Ascending aorta (tissue), 2 donors: ENCODE results near the gene VPS52. TPM values are rescaled to one million over a fixed set of nuclear protein-coding genes. Genes with fewer than 3 reads are reported as not detected.
"Not testable (repeated sequence)": the region's sequence is repeated elsewhere in the genome, so short reads cannot be mapped to it uniquely, and the experiment has no call there.

Experiments used
- DNase-seq, 2 donors: peaks; one replicate each; pipeline ENCODE4 v3.0.0-alpha.2; 2019; ENCODE audit warnings: low spot score in 2 of 2
- H3K27ac ChIP-seq, 2 donors: fragments of 200-600 bp; sonication (generic); one replicate each; pipeline ENCODE4 v1.5.1; 2016 to 2017; ENCODE audit warnings: mild to moderate bottlenecking in 1 of 2
- H3K27me3 ChIP-seq: fragments of 200-600 bp; sonication (generic); one replicate; pipeline ENCODE4 v1.5.1; 2017
- H3K36me3 ChIP-seq, 2 donors: fragments of 200-600 bp; sonication (generic); one replicate each; pipeline ENCODE4 v1.5.1; 2016
- H3K4me1 ChIP-seq, 2 donors: fragments of 200-600 bp; sonication (generic); one replicate each; pipeline ENCODE4 v1.5.1; 2016 to 2017; ENCODE audit warnings: mild to moderate bottlenecking in 1 of 2
- H3K4me3 ChIP-seq, 2 donors: fragments of 200-600 bp; sonication (generic); one replicate each; pipeline ENCODE4 v1.5.1; 2016 to 2017; ENCODE audit warnings: mild to moderate bottlenecking in 1 of 2
- H3K9me3 ChIP-seq, 2 donors: fragments of 200-600 bp; sonication (generic); one replicate each; pipeline ENCODE4 v1.5.1; 2016
- intact Hi-C: fragments of 100-400 bp; cut with DNase I; formaldehyde crosslinking; loops from one replicate; pipeline ENCODE4 v1.15.1; 2023
- total RNA-seq: library from RNA; depleted of rRNA; stranded (reverse); fragments of >200 nt; gene quantifications from one replicate; pipeline ENCODE4 v1.1.0, GENCODE V29; 2016
- TF ChIP-seq, protein P1 (sequence below), 3 experiments: fragments of 200-600 bp in 2 of 3; fragments of 450-650 bp in 1 of 3; sonication (generic) in 2 of 3; IDR thresholded peaks; one replicate each; pipeline ENCODE4 v1.5.1; 2016 to 2019; ENCODE audit warnings: antibody characterized with exemption in 3 of 3, mild to moderate bottlenecking in 1 of 3, moderate library complexity in 1 of 3

The VPS52 gene
- total RNA-seq, 1 donor from 2014 or later, result 50.1 TPM

DNA sequence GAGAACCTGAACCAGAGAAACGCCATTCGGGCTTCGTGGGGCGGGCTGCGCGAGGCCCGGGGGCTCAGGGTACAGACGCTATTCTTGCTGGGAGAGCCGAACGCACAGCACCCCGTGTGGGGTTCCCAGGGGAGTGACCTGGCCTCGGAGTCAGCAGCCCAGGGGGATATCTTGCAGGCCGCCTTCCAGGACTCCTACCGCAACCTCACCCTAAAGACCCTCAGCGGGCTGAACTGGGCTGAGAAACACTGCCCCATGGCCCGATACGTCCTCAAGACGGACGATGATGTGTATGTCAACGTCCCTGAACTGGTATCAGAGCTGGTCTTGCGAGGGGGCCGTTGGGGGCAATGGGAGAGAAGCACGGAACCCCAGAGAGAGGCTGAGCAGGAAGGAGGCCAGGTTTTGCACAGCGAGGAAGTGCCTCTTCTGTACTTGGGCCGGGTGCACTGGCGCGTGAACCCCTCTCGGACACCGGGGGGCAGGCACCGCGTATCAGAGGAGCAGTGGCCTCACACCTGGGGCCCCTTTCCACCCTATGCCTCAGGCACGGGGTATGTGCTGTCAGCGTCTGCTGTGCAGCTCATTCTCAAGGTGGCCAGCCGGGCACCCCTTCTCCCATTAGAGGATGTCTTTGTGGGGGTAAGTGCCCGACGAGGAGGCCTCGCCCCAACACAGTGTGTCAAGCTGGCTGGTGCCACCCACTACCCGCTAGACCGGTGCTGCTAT, 6.2 kb upstream of the VPS52 start:
- peaks cover 6 to 33% of the 10 kb centered on the region in 2 donors for H3K4me1 ChIP-seq
- intact Hi-C loops, result loop anchor here (1.0 kb wide), 2 partner anchors 10 to 20 kb away; partner anchors contain the start of gene RGL2
- H3K36me3 ChIP-seq, result peaks cover 22 to 49% of the 10 kb centered on the region in 2 donors
- no peak for DNase-seq
- H3K9me3 ChIP-seq, result no peaks in the 10 kb centered on the region
- no peaks in the 10 kb centered on the region for H3K27me3 ChIP-seq
- peak overlapping the region; percentile 69 to 80 for H3K4me3 ChIP-seq
- TF ChIP-seq, protein P1, sequence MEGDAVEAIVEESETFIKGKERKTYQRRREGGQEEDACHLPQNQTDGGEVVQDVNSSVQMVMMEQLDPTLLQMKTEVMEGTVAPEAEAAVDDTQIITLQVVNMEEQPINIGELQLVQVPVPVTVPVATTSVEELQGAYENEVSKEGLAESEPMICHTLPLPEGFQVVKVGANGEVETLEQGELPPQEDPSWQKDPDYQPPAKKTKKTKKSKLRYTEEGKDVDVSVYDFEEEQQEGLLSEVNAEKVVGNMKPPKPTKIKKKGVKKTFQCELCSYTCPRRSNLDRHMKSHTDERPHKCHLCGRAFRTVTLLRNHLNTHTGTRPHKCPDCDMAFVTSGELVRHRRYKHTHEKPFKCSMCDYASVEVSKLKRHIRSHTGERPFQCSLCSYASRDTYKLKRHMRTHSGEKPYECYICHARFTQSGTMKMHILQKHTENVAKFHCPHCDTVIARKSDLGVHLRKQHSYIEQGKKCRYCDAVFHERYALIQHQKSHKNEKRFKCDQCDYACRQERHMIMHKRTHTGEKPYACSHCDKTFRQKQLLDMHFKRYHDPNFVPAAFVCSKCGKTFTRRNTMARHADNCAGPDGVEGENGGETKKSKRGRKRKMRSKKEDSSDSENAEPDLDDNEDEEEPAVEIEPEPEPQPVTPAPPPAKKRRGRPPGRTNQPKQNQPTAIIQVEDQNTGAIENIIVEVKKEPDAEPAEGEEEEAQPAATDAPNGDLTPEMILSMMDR (IDR thresholded peaks at IDR 0.05), result no peak
- H3K27ac ChIP-seq, result peak overlapping the region; percentile 85 to 93

DNA sequence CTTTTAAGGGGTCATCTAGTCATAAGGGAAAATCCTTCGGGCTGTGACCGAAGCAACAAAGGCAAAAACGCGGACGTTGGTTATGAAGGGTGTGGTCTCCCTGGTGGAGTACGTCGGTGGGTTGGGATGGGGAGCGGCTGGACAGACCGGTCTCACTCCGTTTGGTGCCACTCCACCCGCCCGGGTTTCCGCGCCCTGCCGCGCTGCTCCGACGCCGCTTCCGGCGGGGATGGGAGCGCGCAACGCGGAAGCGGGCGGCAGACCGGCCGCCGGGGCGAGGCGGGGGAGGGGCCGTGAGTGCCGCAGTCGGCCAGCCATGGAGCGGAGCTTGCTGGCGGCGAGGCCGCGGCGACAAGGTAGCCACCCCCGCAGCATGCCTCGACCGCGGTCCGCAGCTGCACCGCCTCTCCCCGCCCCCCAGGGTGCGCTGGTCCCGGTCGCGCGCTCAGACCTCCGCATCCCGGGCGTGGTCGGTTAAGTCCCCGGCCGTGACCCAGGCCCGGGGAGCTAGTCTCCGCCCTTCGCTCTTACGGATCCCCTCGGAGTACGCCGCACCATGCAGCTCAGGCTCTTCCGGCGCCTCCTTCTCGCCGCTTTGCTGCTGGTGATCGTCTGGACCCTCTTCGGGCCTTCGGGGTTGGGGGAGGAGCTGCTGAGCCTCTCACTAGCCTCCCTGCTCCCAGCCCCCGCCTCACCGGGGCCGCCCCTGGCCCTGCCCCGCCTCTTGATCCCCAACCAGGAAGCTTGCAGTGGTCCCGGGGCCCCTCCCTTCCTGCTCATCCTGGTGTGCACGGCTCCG, 5.4 kb upstream of the VPS52 start, which contains the start of gene B3GALT4:
B3GALT4 (plus strand) TSS at position 260 of the 799 bp plus-strand sequence; CDS start at position 557, 297 bp downstream.
- DNase-seq, result peak in 1 of 2 donors; percentile 84
- no peaks in the 10 kb centered on the region for H3K9me3 ChIP-seq
- peaks cover 22 to 42% of the 10 kb centered on the region in 2 donors for H3K36me3 ChIP-seq
- H3K4me3 ChIP-seq, result peak within 1 kb of the TSS; percentile 69 to 80
- intact Hi-C loops, result loop anchor here (1.0 kb wide), 2 partner anchors 11 to 21 kb away; partner anchors contain the start of gene RGL2
- H3K27me3 ChIP-seq, result no peaks in the 10 kb centered on the region
- H3K4me1 ChIP-seq, result peaks cover 9 to 36% of the 10 kb centered on the region in 2 donors
- H3K27ac ChIP-seq, result peak within 1 kb of the TSS; percentile 85 to 93
- TF ChIP-seq, protein P1 (IDR thresholded peaks at IDR 0.05), result peak; percentile 55 to 61 (median 57)

DNA sequence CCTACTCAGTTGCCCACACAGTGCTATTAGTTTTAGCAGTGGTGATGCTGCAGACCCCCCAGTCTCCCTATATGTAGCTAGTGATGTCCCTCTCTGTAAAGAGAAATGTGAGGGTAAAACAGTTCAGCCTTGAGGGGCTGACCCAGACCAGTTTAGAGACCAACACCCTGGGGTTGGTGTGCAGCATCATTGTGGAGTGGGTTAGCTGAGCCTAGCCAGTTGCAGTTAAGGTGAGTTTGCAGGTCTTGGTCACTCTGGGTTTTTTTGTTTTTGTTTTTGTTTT, 4.8 kb upstream of the VPS52 start:
- Histone ChIP-seq H3K27me3 (no peaks in the 10 kb centered on the region), H3K4me3 (peak overlapping the region; percentile 69 to 80), H3K4me1 (peaks cover 9 to 36% of the 10 kb centered on the region in 2 donors), H3K27ac (peak overlapping the region; percentile 85 to 93), H3K36me3 (peaks cover 22 to 42% of the 10 kb centered on the region in 2 donors), H3K9me3 (no peaks in the 10 kb centered on the region)
- no peak for DNase-seq
- TF ChIP-seq, protein P1 (IDR thresholded peaks at IDR 0.05), result no peak
- intact Hi-C loops, result no loop called here

DNA sequence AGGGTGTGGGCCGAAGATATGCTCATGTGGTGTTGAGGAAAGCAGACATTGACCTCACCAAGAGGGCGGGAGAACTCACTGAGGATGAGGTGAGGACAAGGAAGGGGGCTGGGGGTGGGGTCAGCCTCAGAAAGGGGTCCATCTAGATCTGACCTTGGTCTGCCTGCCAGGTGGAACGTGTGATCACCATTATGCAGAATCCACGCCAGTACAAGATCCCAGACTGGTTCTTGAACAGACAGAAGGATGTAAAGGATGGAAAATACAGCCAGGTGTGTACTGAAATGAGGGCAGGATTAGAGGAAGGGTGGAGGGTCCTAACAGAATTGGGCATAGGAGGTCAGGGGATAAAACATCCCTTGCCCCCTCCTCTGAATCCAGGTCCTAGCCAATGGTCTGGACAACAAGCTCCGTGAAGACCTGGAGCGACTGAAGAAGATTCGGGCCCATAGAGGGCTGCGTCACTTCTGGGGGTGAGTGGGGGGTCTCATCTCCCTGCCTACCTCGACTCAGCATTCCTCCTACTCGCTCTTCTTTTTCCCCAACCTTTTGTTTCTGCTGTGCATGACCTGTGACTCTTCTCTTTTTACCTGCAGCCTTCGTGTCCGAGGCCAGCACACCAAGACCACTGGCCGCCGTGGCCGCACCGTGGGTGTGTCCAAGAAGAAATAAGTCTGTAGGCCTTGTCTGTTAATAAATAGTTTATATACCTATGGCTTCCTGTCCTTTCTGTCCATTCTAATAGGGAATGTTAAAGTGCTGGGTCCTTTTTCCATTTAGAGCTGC, 4.3 kb upstream of the VPS52 start:
- DNase-seq, H3K9me3 ChIP-seq, H3K27me3 ChIP-seq, intact Hi-C loops: not testable (repeated sequence)
- Histone ChIP-seq H3K27ac (peak overlapping the region; percentile 85 to 93), H3K36me3 (peaks cover 22 to 42% of the 10 kb centered on the region in 2 donors), H3K4me3 (peak overlapping the region; percentile 69 to 80), H3K4me1 (peaks cover 9 to 39% of the 10 kb centered on the region in 2 donors)

DNA sequence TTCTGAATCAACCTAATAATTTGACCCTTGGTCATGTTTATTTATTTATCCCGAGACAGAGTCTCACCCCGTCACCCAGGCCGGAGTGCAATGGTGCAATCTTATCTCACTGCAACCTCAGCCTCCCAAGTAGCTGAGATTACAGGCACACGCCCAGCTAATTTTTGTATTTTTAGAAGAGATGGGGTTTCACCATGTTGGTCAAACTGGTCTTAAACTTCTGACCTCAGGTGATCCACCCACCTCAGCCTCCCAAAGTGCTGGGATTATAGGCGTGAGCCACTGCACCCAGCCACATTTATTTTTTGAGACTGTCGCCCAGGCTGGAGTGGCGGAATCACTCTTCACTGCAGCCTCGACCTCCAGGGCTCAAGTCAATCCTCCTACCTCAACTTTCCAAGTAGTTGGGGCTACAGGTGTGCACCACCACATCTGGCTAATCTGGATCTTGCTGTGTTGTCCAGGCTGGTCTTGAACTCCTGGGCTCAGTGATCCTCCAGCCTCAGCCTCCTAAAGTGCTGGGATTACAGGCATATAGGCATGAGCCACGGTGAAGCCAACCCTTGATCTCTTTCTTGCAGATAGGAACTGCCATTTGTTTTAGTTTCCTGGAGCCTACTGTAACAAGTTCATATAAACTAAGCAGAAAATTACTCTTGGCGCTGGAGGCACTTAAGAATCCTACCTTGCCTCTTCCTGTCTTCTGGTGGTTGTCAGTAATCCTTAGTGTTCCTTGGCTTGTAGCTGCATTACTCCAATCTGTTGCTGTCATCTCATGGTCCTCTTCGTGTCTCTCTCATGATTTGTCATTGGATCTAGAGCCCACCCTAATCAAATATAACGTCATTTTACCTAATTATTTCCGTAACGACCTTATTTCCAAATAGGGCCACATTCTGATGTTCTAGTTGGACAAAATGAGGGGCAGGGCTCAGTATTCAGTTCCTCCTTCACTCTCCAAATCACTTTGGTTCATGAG, 2.5 kb upstream of the VPS52 start:
- H3K4me1 ChIP-seq, result peaks cover 9 to 46% of the 10 kb centered on the region in 2 donors
- no peaks in the 10 kb centered on the region for H3K9me3 ChIP-seq
- no peak for DNase-seq
- no peaks in the 10 kb centered on the region for H3K27me3 ChIP-seq
- peaks cover 19 to 35% of the 10 kb centered on the region in 2 donors for H3K36me3 ChIP-seq
- intact Hi-C loops, result loop anchor here (2.0 to 5.0 kb wide), 3 partner anchors 117 to 1372 kb away; partner anchors contain the start of genes CUTA, KIFC1 and ZBTB12
- no peak overlapping the region for H3K27ac ChIP-seq
- TF ChIP-seq, protein P1 (IDR thresholded peaks at IDR 0.05), result no peak
- H3K4me3 ChIP-seq, result no peak overlapping the region
